ENCODE data around the gene MAEA. TPM values are rescaled to one million over a fixed set of nuclear protein-coding genes. Genes with fewer than 3 reads are reported as not detected.
A peak's percentile ranks its signal among the peaks of the same experiment; 100 is the strongest.

Gene MAEA
- total RNA-seq, 2 experiments from 2014 or later: 61.5 to 63.2 TPM

DNA sequence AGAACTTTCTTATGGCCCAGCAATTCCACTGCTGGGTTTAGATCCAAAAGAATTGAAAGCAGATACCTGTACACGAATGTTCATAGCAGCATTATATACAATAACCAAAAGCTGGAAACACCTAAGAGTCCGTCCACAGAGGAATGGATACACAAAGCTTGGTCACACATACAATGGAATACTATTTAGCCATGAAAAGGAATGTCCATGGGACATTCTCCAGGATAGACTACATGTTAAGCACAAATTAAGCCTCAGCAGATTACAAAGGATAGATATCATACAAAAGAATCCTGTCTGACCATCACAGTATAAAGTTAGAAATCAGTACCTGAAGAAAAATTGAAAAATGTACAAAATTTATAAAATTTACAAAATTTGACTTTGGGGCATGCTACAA, 12.7 kb upstream of the MAEA start:
- intact Hi-C loops (cut with DNase I, micrococcal nuclease): no loop called here
- H3K27ac Mint-ChIP-seq: no peak overlapping the region
- TF ChIP-seq, protein P1, sequence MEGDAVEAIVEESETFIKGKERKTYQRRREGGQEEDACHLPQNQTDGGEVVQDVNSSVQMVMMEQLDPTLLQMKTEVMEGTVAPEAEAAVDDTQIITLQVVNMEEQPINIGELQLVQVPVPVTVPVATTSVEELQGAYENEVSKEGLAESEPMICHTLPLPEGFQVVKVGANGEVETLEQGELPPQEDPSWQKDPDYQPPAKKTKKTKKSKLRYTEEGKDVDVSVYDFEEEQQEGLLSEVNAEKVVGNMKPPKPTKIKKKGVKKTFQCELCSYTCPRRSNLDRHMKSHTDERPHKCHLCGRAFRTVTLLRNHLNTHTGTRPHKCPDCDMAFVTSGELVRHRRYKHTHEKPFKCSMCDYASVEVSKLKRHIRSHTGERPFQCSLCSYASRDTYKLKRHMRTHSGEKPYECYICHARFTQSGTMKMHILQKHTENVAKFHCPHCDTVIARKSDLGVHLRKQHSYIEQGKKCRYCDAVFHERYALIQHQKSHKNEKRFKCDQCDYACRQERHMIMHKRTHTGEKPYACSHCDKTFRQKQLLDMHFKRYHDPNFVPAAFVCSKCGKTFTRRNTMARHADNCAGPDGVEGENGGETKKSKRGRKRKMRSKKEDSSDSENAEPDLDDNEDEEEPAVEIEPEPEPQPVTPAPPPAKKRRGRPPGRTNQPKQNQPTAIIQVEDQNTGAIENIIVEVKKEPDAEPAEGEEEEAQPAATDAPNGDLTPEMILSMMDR (IDR thresholded peaks at IDR 0.05): no peak

DNA sequence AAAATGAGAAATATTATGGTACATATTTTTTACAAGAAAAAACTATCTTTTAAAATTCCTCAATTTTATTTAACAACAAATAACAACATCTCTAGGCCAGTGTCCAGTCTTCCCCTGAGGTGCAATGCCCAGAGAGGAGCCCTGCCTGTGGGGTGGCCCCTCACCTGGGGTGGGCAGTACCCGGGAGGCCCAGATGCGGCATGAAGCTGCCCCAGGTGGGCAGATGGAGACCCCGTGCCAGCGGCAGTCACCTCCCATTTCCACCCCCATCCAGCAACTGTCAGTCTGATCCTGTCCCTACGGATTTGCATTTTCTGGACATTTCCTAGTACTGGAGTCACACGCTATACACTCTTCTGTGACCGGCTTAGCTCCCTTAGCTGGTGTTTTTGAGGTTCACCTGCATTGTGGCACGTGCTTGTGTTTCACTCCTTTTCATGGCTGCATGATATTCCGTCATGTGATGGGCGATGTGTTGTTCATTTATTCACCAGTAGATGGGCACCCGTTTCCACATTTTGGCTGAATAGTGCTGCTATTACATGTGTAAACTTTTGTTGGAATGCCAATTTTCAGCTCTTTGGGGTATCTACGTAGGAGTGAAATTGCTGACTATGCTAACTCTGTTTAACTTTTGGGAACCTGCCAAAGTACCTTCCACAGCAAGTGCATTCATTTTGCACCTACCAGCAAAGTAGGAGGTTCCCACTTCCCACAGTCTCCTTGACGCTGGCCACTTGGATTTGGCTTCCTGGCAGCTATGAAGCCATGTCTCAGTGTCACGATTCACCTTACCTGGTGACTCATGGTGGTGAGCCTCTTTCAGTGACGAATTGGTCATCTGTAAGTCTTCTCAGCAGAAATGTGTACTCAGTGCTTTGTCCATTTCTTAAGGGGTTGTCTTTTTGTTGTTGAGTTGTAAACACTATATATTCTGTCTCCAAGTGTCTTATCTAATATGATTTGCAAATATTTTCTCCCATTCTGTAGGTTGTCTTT, 11.7 kb upstream of the MAEA start:
- Mint-ChIP-seq H3K4me1 (ENCODE audit: low read depth) (no peaks in the 10 kb centered on the region), H3K9me3 (no peaks in the 10 kb centered on the region), H3K36me3 (ENCODE audit: low read depth) (no peaks in the 10 kb centered on the region), H3K27ac (no peak overlapping the region), H3K27me3 (no peaks in the 10 kb centered on the region), H3K4me3 (no peak overlapping the region)
- intact Hi-C loops (cut with DNase I, micrococcal nuclease): loop anchor here in 1 of 2 experiments (1.0 kb wide), 1 partner anchor 73 kb away; no protein-coding TSS in a partner anchor
- no peaks in the 10 kb centered on the region for H3K4me1 ChIP-seq (ENCODE audit: insufficient read depth, low read length)
- H3K36me3 ChIP-seq (ENCODE audit: insufficient read depth, low read length): no peaks in the 10 kb centered on the region
- ChIA-PET POLR2A (interaction anchor here (0.7 kb wide), 1 partner anchor 12 kb away, joined by 3 read pairs; the partner anchor contains the start of gene MAEA), CTCF (interaction anchor here (1.5 kb wide), 1 partner anchor 10 kb away, joined by 5 read pairs; no protein-coding TSS in a partner anchor)
- H3K9me3 ChIP-seq (ENCODE audit: control insufficient read depth in 1 of 2, insufficient read depth in 1 of 2, low read length in 2 of 2): no peaks in the 10 kb centered on the region
- TF ChIP-seq, protein P1 (IDR thresholded peaks at IDR 0.05): no peak
- H3K4me3 ChIP-seq (ENCODE audit: low read length): no peak overlapping the region
- peak in 3 of 14 experiments; percentile 21 to 48 (median 41) for DNase-seq
- no peaks in the 10 kb centered on the region for H3K27me3 ChIP-seq (ENCODE audit: control insufficient read depth in 1 of 2, insufficient read depth in 2 of 2, low read length in 2 of 2)
- peak; percentile 41 for ATAC-seq (ENCODE audit: poor library complexity)
- no peak overlapping the region for H3K27ac ChIP-seq (ENCODE audit: low read depth in 1 of 2, low read length in 2 of 2)

More for the DNA sequence above, 12.7 kb upstream of the MAEA start:
- H3K27me3 ChIP-seq (ENCODE audit: control insufficient read depth in 1 of 2, insufficient read depth in 2 of 2, low read length in 2 of 2): no peaks in the 10 kb centered on the region
- ChIA-PET POLR2A (no interaction called here), CTCF (no interaction called here)
- H3K36me3 Mint-ChIP-seq (ENCODE audit: low read depth): no peaks in the 10 kb centered on the region
- no peaks in the 10 kb centered on the region for H3K36me3 ChIP-seq (ENCODE audit: insufficient read depth, low read length)
- no peaks in the 10 kb centered on the region for H3K4me1 ChIP-seq (ENCODE audit: insufficient read depth, low read length)
- no peak overlapping the region for H3K4me3 Mint-ChIP-seq
- H3K27me3 Mint-ChIP-seq: no peaks in the 10 kb centered on the region
- no peak for ATAC-seq (ENCODE audit: poor library complexity)
- no peak overlapping the region for H3K4me3 ChIP-seq (ENCODE audit: low read length)
- no peaks in the 10 kb centered on the region for H3K9me3 ChIP-seq (ENCODE audit: control insufficient read depth in 1 of 2, insufficient read depth in 1 of 2, low read length in 2 of 2)
- no peak overlapping the region for H3K27ac ChIP-seq (ENCODE audit: low read depth in 1 of 2, low read length in 2 of 2)
- H3K9me3 Mint-ChIP-seq: no peaks in the 10 kb centered on the region
- no peak for DNase-seq
- H3K4me1 Mint-ChIP-seq (ENCODE audit: low read depth): no peaks in the 10 kb centered on the region

DNA sequence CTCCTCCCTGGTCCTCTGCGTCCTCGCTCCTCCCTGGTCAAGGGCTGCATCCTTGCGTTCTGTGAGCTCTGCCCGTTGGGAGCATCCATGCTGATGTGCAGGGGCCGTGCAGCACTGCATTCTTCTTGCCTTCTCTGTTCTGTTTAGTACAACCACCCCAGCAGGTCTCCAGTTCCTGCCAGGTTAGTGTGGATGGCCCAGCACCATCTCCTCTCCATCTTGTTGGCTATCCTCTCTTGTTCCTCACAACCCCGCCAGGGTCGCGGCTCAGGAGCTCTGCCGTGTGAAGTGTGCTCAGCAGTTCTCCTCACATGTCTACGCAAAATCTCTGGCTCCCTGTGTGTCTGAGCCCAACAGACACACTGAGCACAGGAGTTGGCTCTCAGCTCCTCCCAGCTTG, 10.4 kb upstream of the MAEA start:
- H3K9me3 ChIP-seq (ENCODE audit: control insufficient read depth in 1 of 2, insufficient read depth in 1 of 2, low read length in 2 of 2): no peaks in the 10 kb centered on the region
- Mint-ChIP-seq H3K27me3 (no peaks in the 10 kb centered on the region), H3K4me1 (ENCODE audit: low read depth) (no peaks in the 10 kb centered on the region), H3K27ac (no peak overlapping the region), H3K9me3 (no peaks in the 10 kb centered on the region), H3K4me3 (no peak overlapping the region), H3K36me3 (ENCODE audit: low read depth) (no peaks in the 10 kb centered on the region)
- no peaks in the 10 kb centered on the region for H3K36me3 ChIP-seq (ENCODE audit: insufficient read depth, low read length)
- no peak overlapping the region for H3K4me3 ChIP-seq (ENCODE audit: low read length)
- no peak for ATAC-seq (ENCODE audit: poor library complexity)
- ChIA-PET CTCF (no interaction called here), POLR2A (no interaction called here)
- TF ChIP-seq, protein P1 (IDR thresholded peaks at IDR 0.05): no peak
- H3K27me3 ChIP-seq (ENCODE audit: control insufficient read depth in 1 of 2, insufficient read depth in 2 of 2, low read length in 2 of 2): no peaks in the 10 kb centered on the region
- no peak for DNase-seq
- intact Hi-C loops (cut with DNase I, micrococcal nuclease): no loop called here
- H3K27ac ChIP-seq (ENCODE audit: low read depth in 1 of 2, low read length in 2 of 2): no peak overlapping the region
- no peaks in the 10 kb centered on the region for H3K4me1 ChIP-seq (ENCODE audit: insufficient read depth, low read length)
